ENCODE data around the gene MTOR.
"Not testable (repeated sequence)": the region's sequence is repeated elsewhere in the genome, so short reads cannot be mapped to it uniquely, and the experiment has no call there.

The MTOR gene

GRCh38 chr1:11178021-11179015, 84.0 kb downstream of the MTOR start:
- no peak for DNase-seq

- DNase-seq: no peak
Observed at GRCh38 chr1:11176081-11176706, 86.2 kb downstream of the MTOR start.

- no peak for DNase-seq
Observed at GRCh38 chr1:11175461-11175860, 86.9 kb downstream of the MTOR start.

GRCh38 chr1:11174261-11174942, 87.9 kb downstream of the MTOR start:
- no peak for DNase-seq

GRCh38 chr1:11170102-11170501, 92.2 kb downstream of the MTOR start:
- DNase-seq: no peak

GRCh38 chr1:11169202-11169601, 93.1 kb downstream of the MTOR start:
- DNase-seq: no peak

GRCh38 chr1:11168731-11169130, 93.6 kb downstream of the MTOR start:
- DNase-seq: no peak

- not testable (repeated sequence) for DNase-seq
Observed at GRCh38 chr1:11166744-11167143, 95.6 kb downstream of the MTOR start.

GRCh38 chr1:11162752-11163151, 99.6 kb downstream of the MTOR start:
- not testable (repeated sequence) for DNase-seq

- DNase-seq: no peak
Observed at GRCh38 chr1:11158720-11159321, 103.5 kb downstream of the MTOR start.

GRCh38 chr1:11158291-11158690, 104.1 kb downstream of the MTOR start:
- no peak for DNase-seq

GRCh38 chr1:11157867-11158266, 104.5 kb downstream of the MTOR start:
- peak in 1 of 2 experiments; percentile 5 for DNase-seq

GRCh38 chr1:11157394-11157793, 105.0 kb downstream of the MTOR start:
- DNase-seq: no peak

GRCh38 chr1:11156963-11157362, 105.4 kb downstream of the MTOR start:
- DNase-seq: peak; percentile 48 to 57

- no peak for DNase-seq
Observed at GRCh38 chr1:11156441-11156840, 105.9 kb downstream of the MTOR start.

GRCh38 chr1:11153184-11153583, 109.2 kb downstream of the MTOR start:
- no peak for DNase-seq

- DNase-seq: no peak
Observed at GRCh38 chr1:11152755-11153154, 109.6 kb downstream of the MTOR start.

- no peak for DNase-seq
Observed at GRCh38 chr1:11151826-11152612, 110.3 kb downstream of the MTOR start.

- no peak for DNase-seq
Observed at GRCh38 chr1:11151114-11151513, 111.2 kb downstream of the MTOR start.

- DNase-seq: no peak
Observed at GRCh38 chr1:11150326-11150725, 112.0 kb downstream of the MTOR start.

GRCh38 chr1:11147197-11147770, 115.1 kb downstream of the MTOR start:
- no peak for DNase-seq

- DNase-seq: no peak
Observed at GRCh38 chr1:11145741-11146140, 116.6 kb downstream of the MTOR start.
